ENCODE measurements around the gene TBC1D14.

GRCh38 chr4:6938647-6939271 is 29.1 kb downstream of the TBC1D14 start:
- TF ChIP-seq CTCF (IDR thresholded peaks at IDR 0.05) (no peak), POLR2A (IDR thresholded peaks at IDR 0.05) (no peak)
